Endothelial cell of umbilical vein (primary cell): ENCODE measurements around the gene KTN1. TPM values are rescaled to one million over a fixed set of nuclear protein-coding genes. Genes with fewer than 3 reads are reported as not detected.

Source experiments
- BruUV-seq: library from RNA; stranded (reverse); fragments of 400-500 nt; replicated peaks from 2 replicates; lab custom pipeline; 2021; lab: Mats Ljungman, UMichigan
- CTCF ChIA-PET: fragments of 300-600, 350-600 bp; sonication (Branson Sonifier 250); formaldehyde crosslinking; loops from one replicate; lab custom pipeline; 2021; ENCODE audit warnings: antibody characterized with exemption, inconsistent platforms; lab: Charles Lee
- POLR2A ChIA-PET: fragments of 300-600, 350-600 bp; sonication (Branson Sonifier 250); formaldehyde crosslinking; loops from one replicate; lab custom pipeline; 2021; ENCODE audit warnings: antibody characterized with exemption, inconsistent platforms; lab: Charles Lee
- DNase-seq: peaks from one replicate; pipeline ENCODE4 v3.0.0-alpha.2; 2011; ENCODE audit warnings: low read depth, low spot score
- FAIRE-seq: peaks from 2 replicates; lab custom pipeline; 2011; peaks lifted over from hg19 to GRCh38; lab: Jason Lieb, UNC
- H2AFZ ChIP-seq: 2 replicates; pipeline ENCODE4 v1.6.0; 2012; ENCODE audit warnings: low read depth, low read length, control low read depth, inconsistent platforms
- H3K27ac ChIP-seq: 2 replicates; pipeline ENCODE4 v1.5.1; 2011; ENCODE audit warnings: low read depth, mild to moderate bottlenecking, control low read depth, low read length, moderate library complexity; ENCODE audit not compliant: insufficient read depth
- H3K27me3 ChIP-seq, 2 experiments: 2 replicates each; pipeline versions ENCODE4 v1.6.0 to v1.6.1; 2011; ENCODE audit warnings: low read length in 2 of 2, mixed read lengths in 1 of 2; ENCODE audit not compliant: control insufficient read depth in 2 of 2, insufficient read depth in 2 of 2
- H3K36me3 ChIP-seq, 2 experiments: 2 replicates in 1 of 2; 3 replicates in 1 of 2; pipeline ENCODE4 v1.5.1; 2011; ENCODE audit warnings: low read length in 2 of 2, mild to moderate bottlenecking in 1 of 2, moderate library complexity in 1 of 2; ENCODE audit not compliant: control insufficient read depth in 2 of 2, insufficient read depth in 2 of 2; ENCODE audit errors: extremely low read depth in 1 of 2
- H3K4me1 ChIP-seq: 3 replicates; pipeline ENCODE4 v1.5.1; 2011; ENCODE audit warnings: mild to moderate bottlenecking, low read length; ENCODE audit not compliant: control insufficient read depth, insufficient read depth; ENCODE audit errors: extremely low read depth
- H3K4me2 ChIP-seq: 2 replicates; pipeline ENCODE4 v1.6.1; 2011; ENCODE audit warnings: low read length, control low read depth, mixed read lengths; ENCODE audit not compliant: insufficient read depth
- H3K4me3 ChIP-seq, 3 experiments: fragments of 200-600 bp in 1 of 3; sonication (generic), shearing (Covaris generic) in 1 of 3; replicated peaks in 1 of 3; 2 replicates each; pipeline ENCODE4 v1.5.1; 2011 to 2016; ENCODE audit warnings: control low read depth in 3 of 3, low read length in 3 of 3, mild to moderate bottlenecking in 2 of 3, inconsistent platforms in 1 of 3, low read depth in 1 of 3, moderate library complexity in 1 of 3; ENCODE audit not compliant: insufficient read depth in 1 of 3
- H3K79me2 ChIP-seq: 2 replicates; pipeline ENCODE4 v1.6.0; 2012; ENCODE audit warnings: low read length, inconsistent platforms; ENCODE audit not compliant: control insufficient read depth, insufficient read depth
- H3K9ac ChIP-seq: replicated peaks from 2 replicates; pipeline ENCODE3; 2011; ENCODE audit warnings: low read length, control low read depth; ENCODE audit not compliant: insufficient read depth; ENCODE audit errors: extremely low read depth
- H3K9me1 ChIP-seq: replicated peaks from 3 replicates; pipeline ENCODE4 v1.6.0; 2011; ENCODE audit warnings: mild to moderate bottlenecking, low read length; ENCODE audit not compliant: control insufficient read depth, insufficient read depth; ENCODE audit errors: extremely low read depth
- H3K9me3 ChIP-seq: replicated peaks from 2 replicates; pipeline ENCODE4 v1.5.1; 2012; ENCODE audit warnings: low read length, inconsistent platforms; ENCODE audit not compliant: control insufficient read depth, insufficient read depth
- H4K20me1 ChIP-seq: replicated peaks from 2 replicates; pipeline ENCODE3; 2011; ENCODE audit warnings: mild to moderate bottlenecking, low read length; ENCODE audit not compliant: control insufficient read depth, insufficient read depth; ENCODE audit errors: extremely low read depth
- EZH2 ChIP-seq: IDR thresholded peaks from 2 replicates; pipeline ENCODE4 v1.6.1; 2012; ENCODE audit warnings: borderline replicate concordance, low read depth, mild to moderate bottlenecking, moderate library complexity, low read length, inconsistent platforms; ENCODE audit not compliant: severe bottlenecking
- FOS ChIP-seq: IDR thresholded peaks from 2 replicates; pipeline ENCODE4 v1.6.1; 2011; ENCODE audit warnings: mild to moderate bottlenecking, low read length, moderate library complexity, borderline replicate concordance; ENCODE audit not compliant: insufficient read depth
- GATA2 ChIP-seq: IDR thresholded peaks from 2 replicates; pipeline ENCODE4 v1.7.0; 2011; ENCODE audit warnings: low read depth, mild to moderate bottlenecking, moderate library complexity, mixed read lengths, low read length; ENCODE audit not compliant: insufficient read length, insufficient read depth
- JUN ChIP-seq: IDR thresholded peaks from 2 replicates; pipeline ENCODE4 v1.6.1; 2011; ENCODE audit warnings: borderline replicate concordance, low read depth; ENCODE audit not compliant: insufficient read length, insufficient read depth
- MYC ChIP-seq: IDR thresholded peaks from one replicate; pipeline ENCODE4 v1.6.1; 2011; ENCODE audit warnings: mild to moderate bottlenecking, low read depth, low read length
- POLR2A ChIP-seq: IDR thresholded peaks from 2 replicates; pipeline ENCODE4 v1.6.1; 2012; ENCODE audit warnings: low read depth, mild to moderate bottlenecking, control low read depth, low read length
- POLR2AphosphoS5 ChIP-seq: IDR thresholded peaks from 2 replicates; pipeline ENCODE4 v1.6.1; 2012; ENCODE audit warnings: low read depth, mild to moderate bottlenecking, control low read depth, low read length, moderate library complexity; ENCODE audit not compliant: insufficient read depth
- dilution Hi-C: fragments of 300-500 bp; cut with MboI; formaldehyde crosslinking; loops from one replicate; pipeline ENCODE4 v1.15.0; 2019; ENCODE audit warnings: low sequenced_read_pairs; ENCODE audit not compliant: extremely low pct_ligation_motif_present
- intact Hi-C: fragments of 100-400 bp; cut with micrococcal nuclease; formaldehyde crosslinking; loops from one replicate; pipeline ENCODE4 v1.10.0; 2022
- polyA plus RNA-seq, 4 experiments: library from polyadenylated mRNA; depleted of rRNA in 3 of 4; stranded (reverse) in 3 of 4; unstranded in 1 of 4; fragments of >200 nt; gene quantifications; 2 replicates each; pipeline versions ENCODE4 v1.2.1 to v1.2.3, GENCODE V29; 2011 to 2012; ENCODE audit warnings: missing spikeins in 1 of 4
- total RNA-seq: library from RNA; stranded (reverse); gene quantifications from 2 replicates; pipeline ENCODE4 v1.2.3, GENCODE V29; 2021
- TF ChIP-seq, protein P1 (sequence below), 2 donors: IDR thresholded peaks; 1 replicate in 1 of 2; 2 replicates in 1 of 2; pipeline ENCODE4 v1.5.1; 2011; ENCODE audit warnings: low read length in 2 of 2, mild to moderate bottlenecking in 2 of 2, moderate library complexity in 2 of 2, control low read depth in 1 of 2, inconsistent platforms in 1 of 2, low read depth in 1 of 2; ENCODE audit not compliant: insufficient read depth in 1 of 2; ENCODE audit errors: extremely low read depth in 1 of 2
- TF ChIP-seq, protein P2 (sequence below): IDR thresholded peaks from 2 replicates; pipeline ENCODE4 v1.6.1; 2011; ENCODE audit not compliant: insufficient read depth, insufficient read length

The KTN1 gene
- total and polyA plus RNA-seq, 2 donors (not counting 3 experiments of a cell fraction or from before 2014, with no cell fraction given), result 33.2 to 148 TPM

DNA sequence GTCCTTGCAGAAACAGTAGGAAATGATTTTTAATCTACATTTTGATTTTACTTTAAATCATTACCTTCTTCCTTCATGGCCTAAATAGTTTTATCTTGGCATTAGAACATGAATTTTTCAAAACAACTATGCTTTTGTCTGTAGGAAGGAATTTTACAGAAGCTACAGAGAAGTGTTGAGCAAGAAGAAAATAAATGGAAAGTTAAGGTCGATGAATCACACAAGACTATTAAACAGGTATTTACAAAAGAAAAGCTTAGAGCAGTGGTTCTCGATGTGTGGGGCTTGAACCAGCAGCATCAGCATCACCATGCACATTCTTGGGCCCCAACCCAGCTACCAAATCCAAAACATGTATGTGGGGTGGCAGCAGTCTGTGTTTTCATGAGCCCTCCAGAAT, 91.6 kb downstream of the KTN1 start:
- Histone ChIP-seq H3K4me3 (no peak overlapping the region), H3K27ac (no peak overlapping the region), H3K27me3 (no peaks in the 10 kb centered on the region), H4K20me1 (no peaks in the 10 kb centered on the region), H2AFZ (no peak overlapping the region), H3K9me3 (no peaks in the 10 kb centered on the region), H3K9ac (no peak overlapping the region), H3K4me1 (no peaks in the 10 kb centered on the region), H3K4me2 (no peak overlapping the region), H3K36me3 (peaks cover 10 to 15% of the 10 kb centered on the region in 2 experiments), H3K9me1 (no peaks in the 10 kb centered on the region), H3K79me2 (no peaks in the 10 kb centered on the region)
- no TSS peak for BruUV-seq
- intact Hi-C loops, result no loop called here
- POLR2A ChIA-PET, result no interaction called here
- no peak for DNase-seq
- dilution Hi-C loops, result no loop called here
- no peak for FAIRE-seq
- CTCF ChIA-PET, result interaction anchor here (0.6 to 2.2 kb wide), 6 partner anchors 8 to 803 kb away, joined by 3 to 6 read pairs (median 4); partner anchors contain the start of gene TBPL2
- TF ChIP-seq POLR2AphosphoS5 (no peak), FOS (no peak), EZH2 (no peak), MYC (no peak), JUN (no peak), GATA2 (no peak), POLR2A (no peak)
- TF ChIP-seq, protein P1, sequence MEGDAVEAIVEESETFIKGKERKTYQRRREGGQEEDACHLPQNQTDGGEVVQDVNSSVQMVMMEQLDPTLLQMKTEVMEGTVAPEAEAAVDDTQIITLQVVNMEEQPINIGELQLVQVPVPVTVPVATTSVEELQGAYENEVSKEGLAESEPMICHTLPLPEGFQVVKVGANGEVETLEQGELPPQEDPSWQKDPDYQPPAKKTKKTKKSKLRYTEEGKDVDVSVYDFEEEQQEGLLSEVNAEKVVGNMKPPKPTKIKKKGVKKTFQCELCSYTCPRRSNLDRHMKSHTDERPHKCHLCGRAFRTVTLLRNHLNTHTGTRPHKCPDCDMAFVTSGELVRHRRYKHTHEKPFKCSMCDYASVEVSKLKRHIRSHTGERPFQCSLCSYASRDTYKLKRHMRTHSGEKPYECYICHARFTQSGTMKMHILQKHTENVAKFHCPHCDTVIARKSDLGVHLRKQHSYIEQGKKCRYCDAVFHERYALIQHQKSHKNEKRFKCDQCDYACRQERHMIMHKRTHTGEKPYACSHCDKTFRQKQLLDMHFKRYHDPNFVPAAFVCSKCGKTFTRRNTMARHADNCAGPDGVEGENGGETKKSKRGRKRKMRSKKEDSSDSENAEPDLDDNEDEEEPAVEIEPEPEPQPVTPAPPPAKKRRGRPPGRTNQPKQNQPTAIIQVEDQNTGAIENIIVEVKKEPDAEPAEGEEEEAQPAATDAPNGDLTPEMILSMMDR (IDR thresholded peaks at IDR 0.05; ENCODE audit: extremely low read depth in 1 of 2, insufficient read depth in 1 of 2, low read depth in 1 of 2, low read length in 2 of 2), result no peak
- TF ChIP-seq, protein P2, sequence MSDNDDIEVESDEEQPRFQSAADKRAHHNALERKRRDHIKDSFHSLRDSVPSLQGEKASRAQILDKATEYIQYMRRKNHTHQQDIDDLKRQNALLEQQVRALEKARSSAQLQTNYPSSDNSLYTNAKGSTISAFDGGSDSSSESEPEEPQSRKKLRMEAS, result no peak
